Activated CD8-positive, alpha-beta memory T cell treated with anti-CD3 and anti-CD28 coated beads for 48 hours (primary cell): ENCODE measurements around the gene ADGRG6.

Experiments used
- DNase-seq, 3 experiments: peaks; one replicate each; pipeline ENCODE4 v3.0.0-alpha.2; 2020; ENCODE audit warnings: low read depth in 2 of 3, low spot score in 2 of 3

Gene ADGRG6

GRCh38 chr6:142476452-142476851 lies 174.6 kb downstream of the ADGRG6 start:
- no peak for DNase-seq

- no peak for DNase-seq
These were observed 176.3 kb downstream of the ADGRG6 start for GRCh38 chr6:142478117-142478516.

- no peak for DNase-seq
These were observed 179.7 kb downstream of the ADGRG6 start for GRCh38 chr6:142481466-142481865.

- DNase-seq: no peak
These were observed 180.4 kb downstream of the ADGRG6 start for GRCh38 chr6:142482249-142482648.

- no peak for DNase-seq
These were observed 181.2 kb downstream of the ADGRG6 start for GRCh38 chr6:142482974-142483373.

GRCh38 chr6:142485256-142485655 lies 183.4 kb downstream of the ADGRG6 start:
- no peak for DNase-seq

GRCh38 chr6:142489722-142490610 lies 188.2 kb downstream of the ADGRG6 start:
- no peak for DNase-seq
